Osteoblast (primary cell): ENCODE measurements around the gene PFDN6. TPM values are rescaled to one million over a fixed set of nuclear protein-coding genes. Genes with fewer than 3 reads are reported as not detected.
A peak's percentile ranks its signal among the peaks of the same experiment; 100 is the strongest.

Source experiments
- DNase-seq: peaks from one replicate; pipeline ENCODE4 v3.0.0; 2011; ENCODE audit warnings: low spot score, mixed read lengths; ENCODE audit not compliant: insufficient read length; ENCODE audit errors: missing footprints
- H2AFZ ChIP-seq: 2 replicates; pipeline ENCODE4 v1.6.0; 2011; ENCODE audit warnings: mild to moderate bottlenecking, low read length
- H3K27ac ChIP-seq: 2 replicates; pipeline ENCODE4 v1.5.1; 2011; ENCODE audit warnings: mild to moderate bottlenecking, low read depth, low read length, moderate library complexity
- H3K27me3 ChIP-seq: 2 replicates; pipeline ENCODE4 v1.6.0; 2012; ENCODE audit warnings: mild to moderate bottlenecking, control low read depth, inconsistent platforms, low read length, moderate library complexity; ENCODE audit not compliant: insufficient read depth
- H3K36me3 ChIP-seq: 2 replicates; pipeline ENCODE4 v1.5.1; 2011; ENCODE audit warnings: mild to moderate bottlenecking, low read length, control low read depth, moderate library complexity; ENCODE audit not compliant: insufficient read depth
- H3K4me1 ChIP-seq: 2 replicates; pipeline ENCODE4 v1.5.1; 2011; ENCODE audit warnings: mild to moderate bottlenecking, low read length, control low read depth, moderate library complexity; ENCODE audit not compliant: insufficient read depth
- H3K4me2 ChIP-seq: 2 replicates; pipeline ENCODE4 v1.6.0; 2011; ENCODE audit warnings: mild to moderate bottlenecking, low read length; ENCODE audit not compliant: insufficient read depth
- H3K4me3 ChIP-seq: fragments of 200-600 bp; sonication (generic); 3 replicates; pipeline ENCODE4 v1.5.1; 2012; ENCODE audit warnings: mild to moderate bottlenecking, low read length, inconsistent platforms; ENCODE audit not compliant: insufficient read depth
- H3K79me2 ChIP-seq: 2 replicates; pipeline ENCODE4 v1.6.0; 2012; ENCODE audit warnings: mild to moderate bottlenecking, low read length, control low read depth, inconsistent platforms; ENCODE audit not compliant: insufficient read depth
- H3K9me3 ChIP-seq: 2 replicates; pipeline ENCODE4 v1.5.1; 2011; ENCODE audit warnings: low read depth, low read length, control low read depth
- H4K20me1 ChIP-seq: 2 replicates; pipeline ENCODE4 v1.6.0; 2012; ENCODE audit warnings: mild to moderate bottlenecking, low read length, control low read depth; ENCODE audit not compliant: insufficient read depth
- CTCF ChIP-seq: IDR thresholded peaks from 2 replicates; pipeline ENCODE4 v1.5.1; 2011; ENCODE audit warnings: mild to moderate bottlenecking, low read depth, low read length, moderate library complexity; ENCODE audit errors: extremely low read depth
- total RNA-seq: library from RNA; depleted of rRNA; stranded (reverse); fragments of >200 nt; gene quantifications from 2 replicates; pipeline ENCODE4 v1.2.3, GENCODE V29; 2012

Gene PFDN6
- total RNA-seq, 1 donor: 15.9 TPM

DNA sequence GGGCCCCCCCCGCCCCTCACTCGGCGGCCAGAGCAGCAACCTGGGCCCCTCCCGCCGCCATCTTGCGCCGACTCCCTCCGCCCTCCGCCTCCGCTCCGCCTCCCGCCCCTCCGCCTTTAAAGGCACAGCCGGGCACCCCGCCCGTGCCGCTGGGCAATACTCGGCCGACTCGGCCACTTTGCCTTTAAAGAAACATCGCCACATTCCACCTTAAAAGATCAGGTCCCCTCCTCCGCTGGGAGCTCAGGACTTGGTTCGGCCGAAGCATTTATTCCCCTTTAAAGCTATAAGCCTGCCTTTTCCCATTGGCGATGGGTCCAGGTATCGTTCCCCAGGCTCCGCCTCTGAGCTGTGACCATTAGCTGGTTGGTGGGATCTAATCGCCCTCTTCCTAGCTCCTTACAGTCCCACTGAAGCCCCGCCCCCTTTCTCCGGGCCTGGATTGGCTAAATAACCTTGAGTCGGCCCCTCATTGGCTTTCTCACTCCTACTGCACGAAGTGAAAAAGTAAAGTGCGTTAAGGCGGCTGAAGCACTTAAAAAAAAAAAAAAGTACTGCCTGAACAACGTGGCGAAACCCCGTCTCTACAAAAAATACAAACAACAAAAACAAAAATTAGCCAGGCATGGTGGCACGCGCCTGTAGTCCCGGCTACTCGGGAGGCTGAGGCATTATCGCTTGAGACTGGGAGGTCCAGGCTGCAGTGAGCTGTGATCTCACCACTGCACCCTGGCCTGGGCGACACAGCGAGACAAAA lies 28.4 kb downstream of the PFDN6 start, which contains the start of gene ZBTB22:
ZBTB22 (minus strand) TSS at position 76 of the 757 bp plus-strand sequence. CDS start 828 bp downstream, outside the sequence.
- H3K4me2 ChIP-seq: peak within 1 kb of the TSS; percentile 98
- peak within 1 kb of the TSS; percentile 65 for H2AFZ ChIP-seq
- H3K9me3 ChIP-seq: no peaks in the 10 kb centered on the region
- peaks cover 54% of the 10 kb centered on the region for H3K4me1 ChIP-seq
- no peaks in the 10 kb centered on the region for H3K27me3 ChIP-seq
- TF ChIP-seq CTCF: no peak
- H3K79me2 ChIP-seq: peaks cover 57% of the 10 kb centered on the region
- H3K4me3 ChIP-seq: peak within 1 kb of the TSS; percentile 70
- H3K36me3 ChIP-seq: peaks cover 19% of the 10 kb centered on the region
- peaks cover 18% of the 10 kb centered on the region for H4K20me1 ChIP-seq
- peak within 1 kb of the TSS; percentile 98 for H3K27ac ChIP-seq
- peak; percentile 98 for DNase-seq

DNA sequence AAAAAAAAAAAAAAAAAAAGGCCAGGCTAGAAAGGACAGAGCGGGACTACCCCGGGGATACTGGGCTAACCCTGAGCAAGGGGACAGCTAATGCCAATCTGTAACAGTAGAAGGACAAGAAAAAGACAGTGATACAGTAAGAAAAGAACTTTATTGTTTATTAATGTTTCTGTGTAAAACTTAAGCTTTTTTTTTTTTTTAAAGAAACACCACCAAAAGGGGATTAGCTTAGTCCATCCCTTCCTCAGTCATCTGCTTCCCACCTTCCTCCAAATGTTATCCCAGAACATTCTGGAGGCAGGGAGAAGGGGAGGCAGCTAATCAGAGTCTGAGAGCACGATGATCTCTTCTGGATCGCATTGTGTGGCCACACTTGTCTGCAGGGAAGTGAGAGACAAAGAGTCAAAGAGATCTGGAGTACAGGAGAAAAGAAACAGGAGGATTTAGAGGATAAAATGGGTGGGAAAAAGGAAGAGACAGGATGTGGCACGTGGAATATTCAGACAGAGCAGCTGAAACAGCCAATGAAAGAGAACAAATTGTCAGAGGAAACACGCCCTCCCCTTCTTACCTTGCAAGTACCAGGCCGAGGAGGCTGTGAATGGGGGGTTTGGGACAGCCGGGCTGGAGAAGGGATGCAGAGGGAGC lies 29.1 kb downstream of the PFDN6 start:
- Histone ChIP-seq H2AFZ (no peak overlapping the region), H3K79me2 (peaks cover 50% of the 10 kb centered on the region)

DNA sequence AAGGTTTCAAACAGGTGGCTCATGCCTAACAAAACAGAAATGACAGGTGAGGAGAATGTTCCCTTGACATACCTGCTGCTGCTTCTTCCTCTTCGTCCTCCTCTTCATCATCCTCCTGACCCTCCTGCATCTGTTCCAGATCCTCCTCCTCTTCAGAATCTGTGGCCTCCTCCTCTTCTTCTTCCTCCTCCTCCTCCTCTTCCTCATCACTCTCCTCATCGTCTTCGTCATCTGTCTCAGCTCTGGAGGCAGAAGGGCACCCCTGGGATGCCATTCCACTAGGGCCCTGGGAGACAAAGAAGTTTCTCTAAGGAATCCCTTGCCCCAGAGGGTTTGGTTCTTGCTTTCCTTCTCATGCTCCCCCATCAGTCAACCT lies 30.5 kb downstream of the PFDN6 start:
- Histone ChIP-seq H2AFZ (peak overlapping the region; percentile 73), H3K36me3 (peaks cover 19% of the 10 kb centered on the region), H4K20me1 (peaks cover 18% of the 10 kb centered on the region), H3K4me2 (peak overlapping the region; percentile 98), H3K4me1 (peaks cover 57% of the 10 kb centered on the region), H3K27me3 (no peaks in the 10 kb centered on the region), H3K4me3 (peak overlapping the region; percentile 89), H3K79me2 (peaks cover 41% of the 10 kb centered on the region), H3K9me3 (no peaks in the 10 kb centered on the region), H3K27ac (peak overlapping the region; percentile 98)
- TF ChIP-seq CTCF: no peak
- DNase-seq: no peak

More for the DNA sequence above, 29.1 kb downstream of the PFDN6 start:
- Histone ChIP-seq H3K27me3 (no peaks in the 10 kb centered on the region), H3K36me3 (peaks cover 19% of the 10 kb centered on the region), H3K4me2 (peak overlapping the region; percentile 98), H4K20me1 (peaks cover 18% of the 10 kb centered on the region), H3K9me3 (no peaks in the 10 kb centered on the region), H3K27ac (peak overlapping the region; percentile 98), H3K4me3 (peak overlapping the region; percentile 70), H3K4me1 (peaks cover 58% of the 10 kb centered on the region)
- no peak for TF ChIP-seq CTCF
- no peak for DNase-seq
